Tongue (tissue), 2 donors: ENCODE results near the gene SPOCK1. TPM values are rescaled to one million over a fixed set of nuclear protein-coding genes. Genes with fewer than 3 reads are reported as not detected.
"Not testable (repeated sequence)": the region's sequence is repeated elsewhere in the genome, so short reads cannot be mapped to it uniquely, and the experiment has no call there.

Experiments used
- DNase-seq: peaks from one replicate; pipeline ENCODE4 v3.0.0-alpha.2; 2015
- total RNA-seq: library from RNA; depleted of rRNA; stranded (reverse); fragments of >200 nt; gene quantifications from one replicate; pipeline ENCODE4 v1.2.3, GENCODE V29; 2014

The SPOCK1 gene
- 12.3 TPM for total RNA-seq

DNA sequence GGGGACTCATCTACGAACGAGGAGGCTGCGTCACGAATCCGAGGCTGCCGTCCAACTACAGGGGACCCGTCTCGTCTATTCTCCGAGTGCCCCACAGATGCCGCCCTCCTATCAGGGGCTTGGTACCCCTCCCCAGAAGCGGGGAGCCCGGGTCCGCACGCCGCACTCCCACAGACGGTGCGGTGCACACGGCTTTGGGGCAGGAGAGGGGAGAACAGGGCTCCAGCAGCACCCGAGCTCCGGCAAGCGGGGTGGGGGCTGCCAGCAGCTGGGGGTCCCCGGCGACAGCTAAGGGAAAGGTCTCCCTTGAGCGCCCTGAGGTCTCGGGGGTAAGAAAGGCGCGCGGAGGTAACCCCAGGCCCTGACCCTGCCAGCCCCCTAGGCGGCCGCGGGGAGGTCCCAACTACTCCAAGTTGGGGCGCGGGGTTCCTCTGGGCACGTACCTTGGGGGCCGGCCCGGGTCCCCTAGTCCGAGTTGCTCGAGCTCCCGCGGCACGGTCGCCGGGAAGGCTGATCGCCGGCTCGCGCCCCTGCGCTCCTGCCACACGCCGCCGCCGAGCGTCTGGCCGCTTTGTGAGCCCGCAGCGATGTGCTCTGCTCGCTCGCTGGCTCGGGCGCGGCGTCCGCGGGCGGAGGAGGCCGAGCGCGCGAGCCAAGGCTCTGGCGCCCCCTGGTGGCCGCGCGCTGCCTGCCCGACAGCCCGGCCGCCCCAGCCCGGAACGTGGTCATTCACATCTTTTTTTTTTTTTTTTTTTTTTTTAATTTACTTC is at the start of gene SPOCK1:
Gene SPOCK1 (minus strand): TSS at position 591 of the 770 bp plus-strand sequence.
- DNase-seq = peak; percentile 87

DNA sequence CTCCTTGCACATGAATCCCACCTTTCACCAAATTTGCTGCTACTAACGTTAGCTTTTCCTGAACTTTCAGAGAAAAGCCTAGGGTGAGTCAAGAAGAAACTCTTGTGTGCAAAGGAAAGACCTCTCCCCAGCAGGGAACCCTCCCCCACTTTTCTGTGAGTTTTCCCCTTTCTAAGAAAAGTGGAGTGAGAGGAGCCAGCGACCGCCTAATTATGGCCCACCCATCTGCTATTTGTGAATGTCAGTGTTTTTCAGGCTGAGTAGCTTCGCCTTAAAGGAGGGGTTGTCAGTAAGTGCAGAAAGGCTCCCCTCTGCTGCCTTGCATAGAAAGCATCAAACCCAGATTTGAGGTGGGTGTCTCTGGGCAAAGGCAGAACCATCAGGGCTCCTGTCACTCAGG is 46.8 kb upstream of the SPOCK1 start:
- DNase-seq = no peak

DNA sequence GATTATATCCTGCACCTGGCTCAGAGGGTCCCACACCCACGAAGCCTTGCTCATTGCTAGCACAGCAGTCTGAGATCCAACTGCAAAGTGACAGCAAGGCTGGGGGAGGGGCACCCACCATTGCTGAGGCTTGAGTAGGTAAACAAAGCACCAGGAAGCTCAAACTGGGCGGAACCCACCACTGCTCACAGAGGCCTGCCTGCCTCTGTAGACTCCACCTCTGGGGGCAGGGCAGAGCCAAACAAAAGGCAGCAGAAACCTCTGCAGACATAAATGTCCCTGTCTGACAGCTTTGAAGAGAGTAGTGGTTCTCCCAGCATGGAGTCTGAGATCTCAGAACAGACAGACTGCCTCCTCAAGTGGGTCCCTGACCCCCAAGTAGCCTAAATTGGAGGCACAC is 36.3 kb upstream of the SPOCK1 start:
- DNase-seq = not testable (repeated sequence)

DNA sequence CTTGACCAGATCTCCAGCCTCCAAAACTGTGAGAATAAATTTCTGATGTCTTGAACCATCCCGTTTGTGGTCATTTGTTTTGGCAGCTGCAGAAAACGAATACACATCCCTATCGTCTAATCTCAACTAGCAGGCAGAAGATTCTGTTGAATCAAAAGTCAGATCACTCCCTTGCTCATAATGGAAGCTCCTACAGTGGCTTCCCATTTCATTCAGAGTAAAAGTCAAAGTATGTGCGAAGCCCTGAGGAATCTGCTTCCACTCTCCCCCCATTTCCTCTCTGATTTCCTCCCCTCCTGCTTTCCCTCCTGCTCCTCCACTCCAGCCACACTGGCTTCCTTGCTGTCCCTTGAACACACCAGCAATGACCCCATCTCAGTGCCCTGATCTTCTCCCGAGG is 34.8 kb upstream of the SPOCK1 start:
- DNase-seq = no peak

DNA sequence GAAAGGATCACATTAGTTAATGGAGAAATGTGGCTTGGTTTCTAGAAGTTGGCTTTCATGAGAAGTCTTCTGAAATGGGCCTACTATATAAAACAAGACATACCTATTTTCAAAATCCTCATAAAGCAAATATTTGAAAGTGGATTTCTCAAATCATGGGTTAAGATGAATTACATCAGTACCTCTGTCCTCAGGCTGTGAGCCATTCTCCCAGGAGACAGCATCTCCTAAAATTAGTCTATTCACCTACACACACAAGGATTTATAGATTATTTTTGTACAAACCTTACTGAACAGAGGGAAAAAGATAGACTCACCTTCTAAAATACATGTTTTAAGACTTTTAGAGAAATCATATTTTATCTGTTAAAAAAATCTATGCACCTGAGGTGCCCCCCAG is 32.1 kb upstream of the SPOCK1 start:
- no peak for DNase-seq

DNA sequence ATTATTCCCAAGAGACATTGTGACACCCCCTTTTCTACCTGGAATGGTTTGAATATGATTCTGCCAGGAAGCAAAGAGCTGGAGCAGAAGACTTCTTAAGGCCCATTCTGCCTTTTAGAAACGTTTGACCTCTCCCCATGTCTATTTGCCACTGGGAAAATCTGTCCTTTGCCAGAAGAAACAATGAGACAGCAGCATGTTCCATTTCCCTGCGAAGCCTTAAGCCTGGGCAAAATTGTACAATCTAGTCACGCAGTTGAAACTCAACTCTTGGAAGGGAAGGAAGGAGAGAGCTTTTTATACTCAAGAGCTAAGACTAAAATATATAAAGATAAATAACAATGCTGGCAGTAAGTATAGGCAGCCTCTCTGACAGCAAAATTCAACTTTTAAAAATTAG is 22.1 kb upstream of the SPOCK1 start:
- DNase-seq = no peak

DNA sequence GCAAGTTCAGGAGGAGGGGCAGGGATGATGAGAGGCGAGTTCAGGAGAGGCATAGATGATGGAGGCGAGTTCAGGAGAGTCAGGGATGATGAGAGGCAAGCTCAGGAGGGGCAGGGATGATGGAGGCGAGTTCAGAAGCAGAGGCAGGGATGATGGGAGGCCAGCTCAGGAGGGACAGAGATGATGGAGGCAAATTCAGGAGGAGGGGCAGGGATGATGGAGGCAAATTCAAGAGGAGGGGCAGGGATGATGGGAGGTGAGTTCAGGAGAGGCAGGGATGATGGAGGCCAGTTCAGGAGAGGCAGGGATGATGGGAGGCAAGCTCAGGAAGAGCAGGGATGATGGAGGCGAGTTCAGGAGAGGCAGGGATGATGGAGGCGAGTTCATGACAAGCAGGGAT is 17.8 kb upstream of the SPOCK1 start:
- no peak for DNase-seq

DNA sequence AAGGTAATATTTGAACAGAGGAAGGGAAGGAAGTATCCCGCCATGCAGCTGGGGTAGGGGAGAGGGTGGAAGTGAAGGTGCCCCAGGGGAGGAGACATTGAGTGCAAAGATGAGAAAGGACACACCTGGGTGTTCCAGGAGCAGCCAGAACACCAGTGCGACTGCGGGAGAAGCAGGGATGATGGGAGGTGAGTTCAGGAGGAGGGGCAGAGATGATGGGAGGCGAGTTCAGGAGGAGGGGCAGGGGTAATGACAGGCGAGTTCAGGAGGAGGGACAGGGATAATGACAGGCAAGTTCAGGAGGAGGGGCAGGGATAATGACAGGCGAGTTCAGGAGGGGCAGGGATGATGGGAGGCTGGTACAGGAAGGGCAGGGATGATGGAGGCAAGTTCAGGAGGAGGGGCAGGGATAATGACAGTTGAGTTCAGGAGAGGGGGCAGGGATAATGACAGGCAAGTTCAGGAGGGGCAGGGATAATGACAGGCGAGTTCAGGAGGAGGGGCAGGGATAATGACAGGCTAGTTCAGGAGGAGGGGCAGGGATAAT is 17.2 kb upstream of the SPOCK1 start:
- DNase-seq = no peak

DNA sequence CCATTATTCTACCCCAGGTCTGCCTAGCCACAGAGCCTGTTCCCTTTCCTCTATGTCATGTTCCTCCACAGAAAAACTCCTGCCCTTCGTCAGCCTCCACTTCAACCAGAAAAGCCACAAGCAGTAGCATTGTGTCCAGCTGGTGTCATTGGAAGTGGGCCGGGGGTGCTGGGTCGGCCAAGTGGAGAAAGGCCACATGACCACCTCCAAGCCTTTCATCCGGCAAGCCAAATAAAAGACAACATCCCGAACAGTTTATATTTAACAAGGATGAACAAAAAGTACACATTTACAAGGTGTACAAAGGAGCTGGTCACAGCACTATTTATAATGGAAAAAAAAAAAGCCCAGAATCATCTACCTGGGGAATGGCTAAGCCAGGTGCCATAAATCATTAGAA is 16.1 kb upstream of the SPOCK1 start:
- no peak for DNase-seq

DNA sequence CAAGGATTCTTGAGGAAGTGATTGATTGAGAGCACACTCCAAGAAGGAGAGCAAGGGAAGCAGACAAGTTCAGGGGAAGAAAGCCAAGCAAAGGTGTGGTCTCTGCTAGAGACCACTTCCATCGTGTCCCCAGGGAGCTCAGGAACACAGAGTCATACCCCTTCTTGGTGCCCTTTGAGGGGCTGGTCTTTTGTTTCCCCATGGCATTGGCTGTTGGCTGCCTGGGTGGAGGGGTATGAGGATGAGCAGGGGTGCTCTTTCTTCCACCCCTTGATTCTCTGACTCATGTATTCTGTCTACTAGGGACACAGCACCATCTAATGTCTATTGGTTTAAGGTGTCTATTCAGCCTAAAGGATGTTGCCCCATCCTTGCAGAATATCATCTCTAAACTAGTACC is 11.5 kb upstream of the SPOCK1 start:
- DNase-seq = no peak

DNA sequence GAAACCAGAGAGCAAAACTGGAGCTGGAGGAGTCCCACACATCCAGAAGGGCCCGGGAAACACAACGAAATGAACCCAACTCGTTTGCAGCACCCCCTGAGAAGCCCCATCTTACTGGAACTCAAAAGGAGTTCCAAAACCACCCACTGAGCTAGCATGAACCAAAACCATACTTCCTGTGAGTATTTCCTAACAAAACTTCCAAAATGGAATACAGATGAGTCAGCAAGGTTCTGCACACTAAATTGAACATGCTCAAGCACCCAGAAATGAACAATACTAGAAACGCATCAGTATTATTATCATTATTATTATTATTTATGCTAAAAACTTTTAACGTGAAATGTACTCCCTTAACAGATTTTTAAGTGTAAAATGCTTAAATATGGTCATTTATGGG is 8.0 kb upstream of the SPOCK1 start:
- no peak for DNase-seq

DNA sequence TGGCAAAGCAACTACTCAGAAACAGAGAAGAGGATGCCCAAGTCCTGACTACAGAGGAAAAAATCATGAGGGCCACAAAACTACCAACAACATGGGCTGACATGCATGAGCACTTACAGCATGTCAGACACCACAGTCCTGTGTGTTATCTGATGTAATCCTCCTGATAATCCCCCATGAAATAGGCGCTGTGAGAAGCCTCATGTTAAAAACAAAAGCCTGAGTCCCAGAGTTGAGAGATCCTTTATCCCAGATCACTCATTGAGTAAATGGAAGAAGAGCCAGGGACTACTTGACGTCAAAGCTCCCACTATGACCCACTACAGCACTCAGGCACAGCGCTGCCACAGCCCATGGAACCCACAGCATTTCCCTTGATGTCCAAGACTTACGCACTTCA is 7.2 kb upstream of the SPOCK1 start:
- no peak for DNase-seq

DNA sequence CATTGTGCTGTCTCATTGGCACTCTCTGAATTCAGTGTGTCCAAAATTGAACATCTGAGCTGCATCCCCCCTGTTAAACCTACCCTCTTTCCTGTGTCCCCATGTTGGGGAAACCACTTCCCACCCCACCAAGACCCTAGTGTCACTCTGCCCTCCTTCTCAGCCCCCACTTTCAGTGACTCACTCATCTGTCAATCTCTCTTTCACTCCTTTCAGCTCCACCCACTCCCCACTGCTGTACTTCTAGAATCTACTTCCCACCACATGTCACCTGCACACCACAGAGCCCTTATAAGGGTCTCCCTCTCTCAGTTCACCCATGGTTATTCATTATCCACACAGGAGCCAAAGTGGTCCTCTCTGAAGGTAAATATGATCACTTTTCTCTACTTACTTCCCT is 5.8 kb upstream of the SPOCK1 start:
- no peak for DNase-seq

DNA sequence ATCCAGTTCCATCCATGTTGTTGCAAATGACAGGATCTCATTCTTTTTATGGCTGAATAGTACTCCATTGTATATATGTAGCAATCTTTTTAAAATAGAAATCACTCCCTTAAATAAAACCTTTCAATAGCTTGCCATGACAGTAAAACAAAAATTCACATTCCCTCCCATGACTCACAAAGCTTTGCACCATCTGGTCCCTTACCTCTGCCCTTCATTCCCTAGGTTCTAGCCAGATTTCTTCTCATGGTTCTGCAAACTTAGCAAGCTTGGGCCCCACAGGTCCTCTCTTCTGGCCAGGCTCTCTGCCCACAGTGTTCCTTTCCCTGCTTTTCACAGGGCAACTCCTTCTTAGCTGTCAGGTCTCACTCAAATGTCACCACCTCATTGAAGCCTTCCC is 4.3 kb upstream of the SPOCK1 start:
- no peak for DNase-seq

DNA sequence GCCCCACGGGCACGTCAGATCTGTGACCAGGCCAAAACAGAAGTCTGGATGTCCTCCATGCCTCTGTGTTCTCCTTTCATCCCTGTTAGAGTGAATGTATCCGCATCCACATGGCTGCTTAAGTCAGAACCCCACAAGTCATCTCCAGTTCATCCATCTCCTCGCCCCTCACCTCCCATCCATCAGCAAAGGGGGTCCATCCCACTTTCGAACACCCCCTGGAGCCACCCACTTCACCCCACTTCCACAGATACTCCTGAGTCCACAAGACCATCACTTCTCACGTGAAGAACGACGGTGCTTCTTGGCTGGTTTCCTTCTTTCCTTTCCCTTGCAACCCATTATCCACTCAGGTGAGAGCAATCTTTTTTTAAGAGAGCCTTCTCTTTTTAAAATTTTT is 3.5 kb upstream of the SPOCK1 start:
- no peak for DNase-seq

DNA sequence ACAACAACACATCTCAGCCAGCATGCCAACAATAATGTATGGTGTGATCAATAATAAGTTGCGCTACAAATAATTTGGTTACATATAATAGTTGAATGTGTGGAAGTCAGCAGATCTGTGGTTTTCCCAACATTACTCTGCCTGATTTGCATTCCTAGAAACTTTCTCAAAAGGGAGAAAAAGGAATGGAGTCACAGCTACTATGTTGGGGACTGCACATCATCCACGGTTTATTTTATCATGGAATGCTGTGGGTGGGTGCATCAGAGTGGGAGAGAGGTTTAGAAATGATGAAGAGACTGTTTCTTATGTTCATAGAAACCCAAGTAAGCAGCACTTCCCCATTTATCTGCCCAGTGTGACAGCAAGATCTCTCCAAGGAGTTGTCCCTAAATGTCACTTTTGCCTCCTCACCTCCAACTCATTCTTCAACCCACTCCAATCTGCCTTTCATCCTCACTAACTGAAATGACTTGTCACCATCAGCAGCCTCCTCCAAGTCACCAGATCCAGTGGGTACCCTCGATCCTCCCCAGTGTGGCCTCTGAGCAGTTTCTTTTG is 2.8 kb upstream of the SPOCK1 start:
- no peak for DNase-seq

DNA sequence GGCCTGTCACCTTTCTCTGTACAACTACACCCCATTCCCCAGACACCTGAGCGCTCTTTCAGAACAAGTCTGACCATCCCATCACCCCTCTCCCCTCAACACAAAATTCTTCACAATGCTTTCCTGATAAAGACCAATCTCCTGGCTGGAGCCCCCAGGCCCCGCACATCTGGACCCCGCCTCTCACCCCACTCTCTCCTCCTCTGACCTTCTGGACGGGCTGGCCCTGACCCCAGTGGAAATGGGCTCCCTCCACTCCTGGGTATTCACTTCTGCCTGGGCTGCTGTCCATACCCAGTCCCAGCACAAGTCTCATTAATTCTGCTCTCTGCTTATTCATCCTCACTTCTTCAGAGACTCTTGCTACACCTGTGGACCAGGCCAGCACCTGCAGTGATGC is 2.1 kb upstream of the SPOCK1 start:
- no peak for DNase-seq

DNA sequence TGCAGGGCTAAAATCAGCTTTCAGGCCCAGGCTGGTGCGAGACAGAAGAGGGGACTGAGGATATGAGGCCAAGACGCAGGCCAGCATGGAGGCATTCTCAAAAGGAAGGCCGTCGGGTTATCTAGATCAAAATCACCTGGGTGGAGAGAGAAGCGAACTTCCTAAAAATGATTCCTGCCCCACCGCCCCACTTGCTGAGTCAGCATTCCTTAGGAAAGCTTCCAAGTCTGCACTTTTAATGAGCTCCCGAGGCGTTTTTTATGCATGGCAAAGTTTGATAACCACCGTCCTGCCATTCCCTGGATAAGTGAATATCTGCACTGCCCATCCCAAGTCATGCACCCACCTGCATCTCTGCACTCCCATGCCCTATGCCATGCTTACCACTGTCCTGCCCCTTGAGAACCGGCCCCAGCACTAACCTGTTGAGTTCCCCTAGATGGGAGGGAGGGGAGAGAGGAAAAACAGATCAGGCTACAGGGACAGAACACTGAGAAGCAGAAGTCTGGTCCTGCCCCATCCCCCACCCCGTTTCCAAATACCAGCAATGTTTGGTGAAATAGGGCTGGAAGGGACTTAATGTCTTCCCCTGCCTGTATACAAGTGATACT is 1.6 kb upstream of the SPOCK1 start:
- no peak for DNase-seq

DNA sequence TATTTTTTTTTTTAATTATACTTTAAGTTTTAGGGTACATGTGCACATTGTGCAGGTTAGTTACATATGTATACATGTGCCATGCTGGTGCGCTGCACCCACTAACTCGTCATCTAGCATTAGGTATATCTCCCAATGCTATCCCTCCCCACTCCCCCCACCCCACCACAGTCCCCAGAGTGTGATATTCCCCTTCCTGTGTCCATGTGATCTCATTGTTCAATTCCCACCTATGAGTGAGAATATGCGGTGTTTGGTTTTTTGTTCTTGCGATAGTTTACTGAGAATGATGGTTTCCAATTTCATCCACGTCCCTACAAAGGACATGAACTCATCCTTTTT is 351 bp upstream of the SPOCK1 start:
- not testable (repeated sequence) for DNase-seq

DNA sequence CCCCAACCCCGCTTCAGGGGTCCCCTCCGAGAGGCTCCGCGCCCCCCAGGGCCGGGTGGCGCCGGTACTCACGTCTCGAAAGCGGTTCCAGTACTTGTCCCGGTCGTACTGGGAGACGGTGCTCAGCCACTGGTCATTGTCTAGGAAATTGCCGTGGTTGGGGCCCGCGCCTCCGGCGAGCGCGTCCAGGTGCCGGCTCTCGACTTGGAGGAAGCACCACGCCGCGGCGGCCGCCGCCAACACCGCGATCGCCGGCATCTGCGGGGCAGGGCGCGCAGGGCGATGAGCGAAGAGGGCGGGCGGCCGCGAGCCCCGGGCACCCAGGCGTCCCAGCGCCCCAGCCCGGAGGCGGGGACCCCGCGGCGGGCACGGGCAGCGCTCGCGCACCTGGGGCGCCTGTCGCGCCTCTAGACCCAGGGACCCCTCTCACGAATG is 808 bp downstream of the SPOCK1 start:
- DNase-seq = peak; percentile 2

DNA sequence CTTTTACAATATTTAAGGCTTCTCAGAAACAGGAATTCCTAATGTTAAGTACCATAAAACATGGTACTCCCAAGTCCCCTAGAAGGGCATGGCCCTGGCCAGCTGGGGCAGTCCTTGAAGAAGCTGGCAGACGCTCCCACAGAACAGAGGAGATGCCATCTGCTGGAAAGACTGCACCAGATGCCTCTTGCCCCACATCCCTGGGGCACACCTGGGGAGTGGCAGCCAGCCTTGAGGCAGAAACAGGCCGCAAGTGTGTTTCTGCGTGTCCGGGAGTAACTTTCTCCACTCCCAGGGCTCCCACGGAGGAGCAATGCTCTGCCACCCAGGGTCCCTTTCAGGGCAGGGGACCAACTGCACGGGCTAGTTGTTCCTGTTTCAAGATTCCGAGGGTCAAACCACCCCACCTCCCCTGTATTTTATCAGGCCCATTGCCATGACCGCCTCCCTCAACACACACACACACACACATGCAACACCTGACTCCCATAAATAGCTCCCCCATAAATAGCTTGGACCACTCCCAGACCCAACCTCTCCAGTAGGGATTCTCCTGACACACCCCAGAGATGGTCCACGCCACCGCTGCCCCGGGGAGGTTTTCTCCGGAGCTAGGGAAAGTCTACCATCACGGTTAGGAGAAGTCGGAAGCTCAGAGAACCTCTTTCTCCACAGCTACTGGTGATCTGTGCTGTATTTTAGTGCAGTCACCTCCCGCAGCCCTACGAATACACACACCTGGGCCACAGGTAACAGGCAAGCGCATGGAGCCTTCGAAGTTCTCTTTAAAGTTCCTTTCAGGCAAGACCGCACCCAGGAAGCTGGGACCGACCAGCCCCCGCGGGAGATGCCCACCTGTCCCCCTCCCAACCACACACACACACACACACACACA is 1.5 kb downstream of the SPOCK1 start:
- DNase-seq = no peak

DNA sequence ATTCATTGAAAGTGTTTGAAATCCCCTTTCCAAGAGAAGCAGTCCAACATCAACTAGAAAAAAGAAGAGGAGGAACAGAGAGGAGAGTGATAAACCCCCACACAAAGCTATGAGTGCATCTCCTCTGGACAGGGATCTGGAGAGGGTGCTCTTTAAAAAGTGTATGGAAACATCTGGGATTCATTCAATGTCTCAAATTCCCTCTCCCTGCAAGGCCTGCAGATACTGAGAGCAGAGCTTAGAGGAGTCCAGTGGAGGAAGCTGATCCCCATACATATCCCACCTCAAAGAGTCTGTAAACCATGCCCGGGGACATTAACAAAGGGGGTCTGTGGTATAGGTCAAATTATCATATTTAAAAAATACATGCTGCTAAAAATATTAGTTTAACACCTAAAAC is 2.2 kb downstream of the SPOCK1 start:
- DNase-seq = peak; percentile 11

DNA sequence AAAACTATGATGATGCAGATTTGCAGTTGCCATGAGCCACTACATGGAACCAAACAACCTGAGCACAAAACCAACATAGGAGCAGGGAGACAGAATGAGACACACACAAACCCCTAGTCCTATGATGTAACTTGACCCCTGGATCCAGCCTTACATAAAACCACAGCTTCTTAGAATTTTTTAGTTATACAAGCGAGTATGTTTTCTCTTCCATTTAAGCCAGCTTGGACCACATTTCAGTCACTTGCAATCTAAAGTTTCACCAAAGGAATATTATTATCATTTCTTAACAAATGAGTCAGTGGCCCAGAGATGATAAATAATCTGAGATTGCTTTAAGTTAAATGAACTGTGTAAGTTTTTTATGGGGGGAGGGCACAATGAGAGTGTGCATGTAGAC is 6.8 kb downstream of the SPOCK1 start:
- no peak for DNase-seq
